ENCODE data around the gene ZNF205. TPM values are rescaled to one million over a fixed set of nuclear protein-coding genes. Genes with fewer than 3 reads are reported as not detected.

ZNF205 gene
- total and polyA plus RNA-seq, 11 donors: 7.4 to 19.8 (median 8.6) TPM

DNA sequence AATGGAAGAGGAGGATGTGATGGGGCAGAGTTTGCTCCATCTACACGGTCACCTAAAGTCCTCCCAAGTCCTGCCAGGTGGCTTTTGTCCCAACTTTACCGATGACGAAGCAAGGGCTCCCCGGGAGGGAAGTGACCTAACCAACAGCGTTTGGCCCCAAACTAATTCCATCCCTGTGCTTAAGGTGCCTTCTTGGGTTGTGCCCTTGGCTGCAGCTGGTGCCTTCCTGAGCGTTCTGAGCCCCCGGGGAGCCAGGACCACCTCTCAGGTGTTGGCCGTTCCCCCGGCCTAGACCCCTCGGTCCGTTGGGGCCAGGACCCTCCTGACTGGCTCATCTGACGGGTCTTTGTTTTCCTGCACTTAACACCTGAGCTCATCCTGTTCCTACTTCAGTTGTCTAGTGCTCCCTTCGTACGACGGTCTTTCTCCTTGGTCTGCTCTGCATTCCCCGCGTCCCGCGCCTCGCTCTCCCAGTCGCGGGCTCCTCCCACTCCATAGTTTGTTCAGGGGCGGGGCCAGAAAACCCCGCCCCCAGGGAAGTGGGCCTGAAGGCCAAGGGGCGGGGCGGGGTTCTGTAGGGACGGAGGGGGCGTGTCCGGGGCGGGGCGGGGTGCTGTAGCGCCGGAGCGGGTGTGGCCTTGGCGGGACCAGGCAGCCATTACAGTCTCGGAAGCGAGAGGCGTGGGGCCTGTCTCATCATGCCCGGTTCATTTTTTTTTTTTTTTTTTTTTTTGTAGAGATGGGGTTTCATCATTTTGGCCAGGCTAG, 12.5 kb upstream of the ZNF205 start:
- peak overlapping the region in 9 of 12 donors; percentile 17 to 40 (median 31) for H3K4me3 ChIP-seq
- peak overlapping the region in 9 of 12 donors; percentile 55 to 91 (median 80) for H3K27ac ChIP-seq
- no peaks in the 10 kb centered on the region for H3K27me3 ChIP-seq
- H3K9me3 ChIP-seq: no peaks in the 10 kb centered on the region
- no peaks in the 10 kb centered on the region for H3K36me3 ChIP-seq
- intact Hi-C loops (cut with DNase I): loop anchor here in 4 of 10 donors (1.0 to 5.0 kb wide), 5 partner anchors 24 to 67 kb away; partner anchors contain the start of gene IL32 (in 2 of the 4)
- WGBS, 4 donors: 4 to 7% (median 6%) methylated on average over 39 of the region's 39 CpGs
- ATAC-seq (peak; percentile 76 to 96 (median 94)), DNase-seq (peak; percentile 92 to 96 (median 93))
- H3K4me1 ChIP-seq: peaks cover 9 to 48% (median 23%) of the 10 kb centered on the region in 12 donors
- TF ChIP-seq, protein P1, sequence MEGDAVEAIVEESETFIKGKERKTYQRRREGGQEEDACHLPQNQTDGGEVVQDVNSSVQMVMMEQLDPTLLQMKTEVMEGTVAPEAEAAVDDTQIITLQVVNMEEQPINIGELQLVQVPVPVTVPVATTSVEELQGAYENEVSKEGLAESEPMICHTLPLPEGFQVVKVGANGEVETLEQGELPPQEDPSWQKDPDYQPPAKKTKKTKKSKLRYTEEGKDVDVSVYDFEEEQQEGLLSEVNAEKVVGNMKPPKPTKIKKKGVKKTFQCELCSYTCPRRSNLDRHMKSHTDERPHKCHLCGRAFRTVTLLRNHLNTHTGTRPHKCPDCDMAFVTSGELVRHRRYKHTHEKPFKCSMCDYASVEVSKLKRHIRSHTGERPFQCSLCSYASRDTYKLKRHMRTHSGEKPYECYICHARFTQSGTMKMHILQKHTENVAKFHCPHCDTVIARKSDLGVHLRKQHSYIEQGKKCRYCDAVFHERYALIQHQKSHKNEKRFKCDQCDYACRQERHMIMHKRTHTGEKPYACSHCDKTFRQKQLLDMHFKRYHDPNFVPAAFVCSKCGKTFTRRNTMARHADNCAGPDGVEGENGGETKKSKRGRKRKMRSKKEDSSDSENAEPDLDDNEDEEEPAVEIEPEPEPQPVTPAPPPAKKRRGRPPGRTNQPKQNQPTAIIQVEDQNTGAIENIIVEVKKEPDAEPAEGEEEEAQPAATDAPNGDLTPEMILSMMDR (IDR thresholded peaks at IDR 0.05): no peak
- peak in 1 of 2 donors; percentile 9 for TF ChIP-seq POLR2A (IDR thresholded peaks at IDR 0.05)

DNA sequence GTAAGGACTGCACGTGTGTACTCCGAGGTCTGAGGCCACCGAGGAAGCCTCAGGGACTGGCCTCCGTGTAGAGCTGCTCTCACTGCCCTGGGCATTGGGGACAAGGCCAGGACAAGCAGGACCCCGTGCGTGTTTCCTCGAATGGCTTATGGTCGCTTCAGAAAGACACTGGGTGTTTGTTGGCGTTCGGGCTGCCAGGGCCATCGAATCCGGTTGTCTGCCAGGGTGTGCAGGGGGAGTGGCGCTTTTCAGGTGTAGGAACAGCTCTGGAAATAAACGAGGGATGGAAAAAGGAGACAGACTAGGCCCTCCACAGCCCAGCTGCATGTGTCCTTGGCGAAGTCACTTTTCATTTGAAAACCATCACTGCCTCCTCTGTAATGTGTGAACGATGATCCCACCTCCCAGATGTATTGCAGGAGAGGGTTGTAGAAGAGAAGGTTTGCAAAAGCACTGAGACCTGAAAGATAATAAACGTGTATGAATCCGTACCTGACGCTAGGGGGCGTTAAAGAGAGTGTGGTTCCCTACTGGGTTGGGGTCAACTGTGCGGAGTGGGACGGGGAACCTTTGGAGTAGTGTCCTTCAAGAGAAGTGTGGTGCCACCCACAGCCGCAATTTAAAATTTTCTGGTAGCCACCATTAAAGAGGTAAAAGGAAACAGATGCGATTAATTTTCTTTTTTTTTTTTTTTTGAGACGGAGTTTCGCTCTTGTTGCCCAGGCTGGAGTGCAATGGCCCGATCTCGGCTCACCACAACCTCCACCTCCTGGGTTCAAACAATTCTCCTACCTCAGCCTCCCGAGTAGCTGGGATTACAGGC, 11.2 kb upstream of the ZNF205 start:
- TF ChIP-seq, protein P1 (IDR thresholded peaks at IDR 0.05): peak; percentile 17 to 62 (median 51)
- no peak for TF ChIP-seq POLR2A (IDR thresholded peaks at IDR 0.05)
- H3K9me3 ChIP-seq: no peaks in the 10 kb centered on the region
- peak overlapping the region; percentile 61 to 91 (median 78) for H3K27ac ChIP-seq
- DNase-seq (no peak), ATAC-seq (no peak)
- H3K36me3 ChIP-seq: no peaks in the 10 kb centered on the region
- peaks cover 9 to 49% (median 27%) of the 10 kb centered on the region in 12 donors for H3K4me1 ChIP-seq
- no peaks in the 10 kb centered on the region for H3K27me3 ChIP-seq
- intact Hi-C loops (cut with DNase I): loop anchor here in 3 of 10 donors (5.0 kb wide), 2 partner anchors 34 to 44 kb away; partner anchors contain the start of gene IL32 (in 2 of the 3)
- 54 to 68% (median 62%) methylated on average over 28 to 29 of the region's 29 CpGs for WGBS, 4 donors
- peak overlapping the region in 7 of 12 donors; percentile 2 to 47 (median 7) for H3K4me3 ChIP-seq

DNA sequence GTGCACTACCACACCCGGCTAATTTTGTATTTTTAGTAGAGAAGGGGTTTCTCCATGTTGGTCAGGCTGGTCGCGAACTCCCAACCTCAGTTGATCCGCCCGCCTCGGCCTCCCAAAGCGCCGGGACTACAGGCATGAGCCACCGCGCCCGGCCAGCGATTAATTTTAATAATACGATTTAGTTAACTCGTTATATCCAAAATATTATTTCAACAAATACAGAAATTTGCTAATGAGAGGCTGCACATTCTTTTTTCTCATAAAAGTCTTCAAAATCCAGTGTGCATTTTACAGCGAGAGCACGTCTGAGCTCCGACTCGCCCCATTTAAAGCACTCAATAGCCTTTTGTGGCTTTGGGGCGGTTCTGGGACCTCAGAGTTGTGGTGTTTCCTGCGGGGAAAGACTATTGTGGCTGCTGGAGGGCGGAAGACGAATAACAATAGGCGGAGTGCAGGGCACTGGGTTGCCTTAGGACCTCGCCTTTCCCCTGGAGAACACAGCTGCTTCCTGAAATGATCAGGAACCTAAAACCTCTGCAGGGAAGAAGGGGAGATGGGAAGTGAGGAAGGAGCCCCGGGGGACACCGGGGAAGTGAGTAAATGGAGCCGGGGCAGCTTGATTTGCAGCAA, 10.4 kb upstream of the ZNF205 start:
- Histone ChIP-seq H3K4me3 (peak overlapping the region in 8 of 12 donors; percentile 3 to 47 (median 14)), H3K27me3 (no peaks in the 10 kb centered on the region), H3K4me1 (peaks cover 9 to 53% (median 31%) of the 10 kb centered on the region in 12 donors), H3K9me3 (no peaks in the 10 kb centered on the region), H3K27ac (peak overlapping the region; percentile 66 to 91 (median 78)), H3K36me3 (no peaks in the 10 kb centered on the region)
- DNase-seq (peak in 4 of 5 donors; percentile 62 to 74 (median 72)), ATAC-seq (peak; percentile 9 to 76 (median 33))
- 37 to 56% (median 46%) methylated on average over 27 of the region's 27 CpGs for WGBS, 4 donors
- TF ChIP-seq, protein P1 (IDR thresholded peaks at IDR 0.05): no peak
- TF ChIP-seq POLR2A (IDR thresholded peaks at IDR 0.05): no peak
- intact Hi-C loops (cut with DNase I): loop anchor here in 3 of 10 donors (5.0 kb wide), 2 partner anchors 35 to 45 kb away; partner anchors contain the start of gene IL32 (in 2 of the 3)
